GM13977 (cell line): Measurements from ENCODE around the gene CYTH3.
"Not testable (repeated sequence)": the region's sequence is repeated elsewhere in the genome, so short reads cannot be mapped to it uniquely, and the experiment has no call there.

ENCODE experiments used
- DNase-seq: peaks from one replicate; pipeline ENCODE4 v3.0.0; 2012; ENCODE audit warnings: low spot score
- CTCF ChIP-seq: IDR thresholded peaks from 2 replicates; pipeline ENCODE4 v1.5.1; 2012; ENCODE audit warnings: mild to moderate bottlenecking, control low read depth; ENCODE audit not compliant: insufficient read depth; ENCODE audit errors: extremely low read depth, missing control alignments
- in situ Hi-C: fragments of 300-500 bp; cut with MboI; formaldehyde crosslinking; loops from one replicate; pipeline ENCODE4 v1.12.0; 2022; ENCODE audit warnings: low sequenced_read_pairs, low pct_unique_long_range_greater_than_20kb, mixed read lengths, inconsistent platforms; ENCODE audit not compliant: unreplicated experiment

The CYTH3 gene

GRCh38 chr7:6291531-6291930 is 19.1 kb upstream of the CYTH3 start:
- DNase-seq: no peak

DNA sequence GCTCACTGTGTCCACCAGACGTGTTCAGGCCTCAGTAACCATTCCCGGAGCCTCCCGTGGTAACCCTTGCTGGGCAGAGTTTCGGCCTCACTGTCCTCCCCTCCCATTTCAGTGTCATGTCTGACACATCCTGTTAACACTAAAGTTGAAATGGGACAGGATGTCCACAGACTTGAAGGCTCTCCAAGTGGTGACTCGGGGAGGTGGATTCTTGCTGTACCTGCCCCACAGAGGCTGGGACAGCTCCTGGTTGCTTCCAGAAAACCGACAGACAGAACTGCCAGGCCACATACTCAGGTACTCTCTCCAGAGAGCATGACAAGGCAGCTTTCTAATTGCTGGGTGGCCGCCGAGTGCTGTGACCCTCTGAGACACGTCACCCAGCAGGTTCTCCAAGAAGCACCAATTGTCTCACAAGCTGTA is 17.9 kb upstream of the CYTH3 start:
- TF ChIP-seq CTCF: no peak
- in situ Hi-C loops: no loop called here
- DNase-seq: no peak

More at GRCh38 chr7:6291531-6291930, 19.1 kb upstream of the CYTH3 start:
- no peak for TF ChIP-seq CTCF
- in situ Hi-C loops: no loop called here

GRCh38 chr7:6288270-6288860 is 15.9 kb upstream of the CYTH3 start:
- DNase-seq: no peak
- TF ChIP-seq CTCF: no peak
- in situ Hi-C loops: no loop called here

DNA sequence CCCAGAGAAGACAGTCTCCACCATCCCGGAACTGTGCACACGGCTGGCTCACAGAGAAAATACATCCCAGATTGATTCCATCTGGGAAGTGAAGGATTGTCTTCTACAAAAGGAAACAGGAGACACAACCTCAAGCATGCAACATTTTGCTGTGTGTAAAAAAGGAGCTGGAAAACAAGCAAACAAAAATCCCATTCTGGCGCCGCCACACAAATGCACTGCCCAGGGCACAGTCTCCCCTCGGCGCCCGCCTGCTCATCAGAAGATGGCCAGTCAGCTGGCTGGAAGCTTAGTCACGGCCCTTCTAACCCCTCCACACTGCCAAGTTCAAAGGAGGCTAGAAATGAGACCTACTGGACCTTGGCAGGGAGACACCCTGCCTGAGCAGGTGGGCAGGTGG is 14.1 kb upstream of the CYTH3 start:
- DNase-seq: no peak
- no peak for TF ChIP-seq CTCF
- in situ Hi-C loops: no loop called here

- TF ChIP-seq CTCF: no peak
- in situ Hi-C loops: no loop called here
- no peak for DNase-seq
Observed at GRCh38 chr7:6284461-6285360, 12.3 kb upstream of the CYTH3 start.

DNA sequence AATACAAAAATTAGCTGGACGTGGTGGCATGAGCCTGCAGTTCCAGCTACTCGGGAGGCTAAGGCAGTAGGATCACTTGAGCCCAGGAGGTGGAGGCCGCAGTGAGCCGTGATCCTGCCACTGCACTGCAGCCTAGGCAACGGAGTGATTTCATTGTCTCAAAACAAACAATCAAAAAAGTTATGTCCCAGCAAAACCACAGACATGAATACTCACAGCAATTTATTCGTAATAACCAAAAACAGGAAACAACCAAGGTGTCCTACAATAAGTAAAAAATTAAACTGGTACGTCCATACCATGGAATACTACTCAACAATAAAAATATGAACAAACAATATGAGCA is 11.6 kb upstream of the CYTH3 start:
- in situ Hi-C loops: no loop called here
- TF ChIP-seq CTCF: no peak
- no peak for DNase-seq

DNA sequence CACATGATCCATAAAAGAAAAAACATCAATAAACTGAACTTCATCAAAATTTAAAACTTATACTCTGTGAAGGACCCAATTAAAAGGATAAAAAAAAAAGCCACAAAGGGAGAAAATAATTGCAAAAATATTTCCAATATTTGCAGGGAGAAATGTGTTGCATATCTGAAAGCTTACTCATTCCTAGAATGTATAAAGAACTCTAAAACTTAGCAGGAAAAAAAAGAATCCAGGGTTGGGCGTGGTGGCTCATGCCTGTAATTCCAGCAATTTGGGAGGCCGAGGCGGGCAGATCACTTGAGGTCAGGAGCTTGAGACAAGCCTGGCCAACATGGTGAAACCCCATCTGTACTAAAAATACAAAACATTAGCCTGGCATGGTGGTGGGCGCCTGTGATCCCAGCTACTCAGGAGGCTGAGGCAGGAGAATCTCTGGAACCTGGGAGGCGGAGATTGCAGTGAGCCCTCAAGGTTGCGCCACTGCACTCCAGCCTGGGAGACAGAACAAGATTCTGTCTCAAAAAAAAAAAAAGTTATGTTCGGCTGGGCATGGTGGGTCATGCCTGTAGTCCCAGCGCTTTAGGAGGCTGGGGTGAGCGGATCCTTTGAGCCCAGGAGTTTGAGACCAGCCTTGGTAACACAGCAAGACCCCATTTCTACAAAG is 11.1 kb upstream of the CYTH3 start:
- DNase-seq, in situ Hi-C loops: not testable (repeated sequence)
